ENCODE results near the gene FBN1. TPM values are rescaled to one million over a fixed set of nuclear protein-coding genes. Genes with fewer than 3 reads are reported as not detected.

FBN1 gene
- total and polyA plus RNA-seq, 12 donors = 5.6 to 84.6 (median 54.5) TPM

- TF ChIP-seq, protein P1, sequence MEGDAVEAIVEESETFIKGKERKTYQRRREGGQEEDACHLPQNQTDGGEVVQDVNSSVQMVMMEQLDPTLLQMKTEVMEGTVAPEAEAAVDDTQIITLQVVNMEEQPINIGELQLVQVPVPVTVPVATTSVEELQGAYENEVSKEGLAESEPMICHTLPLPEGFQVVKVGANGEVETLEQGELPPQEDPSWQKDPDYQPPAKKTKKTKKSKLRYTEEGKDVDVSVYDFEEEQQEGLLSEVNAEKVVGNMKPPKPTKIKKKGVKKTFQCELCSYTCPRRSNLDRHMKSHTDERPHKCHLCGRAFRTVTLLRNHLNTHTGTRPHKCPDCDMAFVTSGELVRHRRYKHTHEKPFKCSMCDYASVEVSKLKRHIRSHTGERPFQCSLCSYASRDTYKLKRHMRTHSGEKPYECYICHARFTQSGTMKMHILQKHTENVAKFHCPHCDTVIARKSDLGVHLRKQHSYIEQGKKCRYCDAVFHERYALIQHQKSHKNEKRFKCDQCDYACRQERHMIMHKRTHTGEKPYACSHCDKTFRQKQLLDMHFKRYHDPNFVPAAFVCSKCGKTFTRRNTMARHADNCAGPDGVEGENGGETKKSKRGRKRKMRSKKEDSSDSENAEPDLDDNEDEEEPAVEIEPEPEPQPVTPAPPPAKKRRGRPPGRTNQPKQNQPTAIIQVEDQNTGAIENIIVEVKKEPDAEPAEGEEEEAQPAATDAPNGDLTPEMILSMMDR (IDR thresholded peaks at IDR 0.05) = no peak
- no peak for TF ChIP-seq POLR2A (IDR thresholded peaks at IDR 0.05)
- Histone ChIP-seq H3K36me3 (replicated peaks in 1 of 2) (peaks cover 0 to 3% of the 10 kb centered on the region in 2 donors), H3K9me3 (replicated peaks in 1 of 3) (no peaks in the 10 kb centered on the region), H3K27me3 (no peaks in the 10 kb centered on the region), H3K4me3 (no peak overlapping the region), H3K4me1 (replicated peaks in 1 of 2) (no peaks in the 10 kb centered on the region), H3K27ac (no peak overlapping the region)
- DNase-seq = no peak
- intact Hi-C loops (cut with DNase I) = no loop called here
- WGBS, 4 donors = 94 to 100% (median 99%) methylated on average over 2 of the region's 2 CpGs
These were observed 165.8 kb downstream of the FBN1 start for GRCh38 chr15:48479751-48480150.

DNA sequence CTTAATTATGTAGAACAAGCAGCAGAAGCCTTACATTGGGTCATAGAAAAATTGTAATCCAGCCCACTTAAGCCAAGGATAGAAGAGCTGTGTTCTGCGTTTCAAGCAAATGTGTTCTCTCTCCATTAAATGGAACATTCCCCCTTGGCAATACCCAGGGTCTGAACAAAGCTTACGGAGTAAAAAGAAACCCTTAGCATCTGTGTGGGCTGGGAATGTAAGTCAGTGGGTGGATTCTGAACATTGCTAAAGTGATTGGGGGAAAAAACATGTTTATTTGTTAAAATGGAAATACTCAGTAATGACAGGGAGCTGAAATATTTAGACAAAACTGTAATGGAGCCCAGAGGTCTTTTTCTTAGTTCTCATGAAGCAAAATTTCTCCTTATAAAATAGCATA lies 166.9 kb downstream of the FBN1 start:
- intact Hi-C loops (cut with DNase I) = no loop called here

GRCh38 chr15:48477795-48478360 lies 167.6 kb downstream of the FBN1 start:
- intact Hi-C loops (cut with DNase I) = no loop called here
- H3K4me3 ChIP-seq = no peak overlapping the region
- H3K27ac ChIP-seq = peak overlapping the region in 1 of 5 donors; percentile 22
- TF ChIP-seq POLR2A (IDR thresholded peaks at IDR 0.05) = no peak
- TF ChIP-seq, protein P1 (IDR thresholded peaks at IDR 0.05) = no peak
- 66 to 81% (median 76%) methylated on average over 4 to 6 of the region's 6 CpGs for WGBS, 4 donors
- no peak for DNase-seq
- H3K36me3 ChIP-seq (replicated peaks in 1 of 2) = peaks cover 0 to 12% of the 10 kb centered on the region in 2 donors
- no peaks in the 10 kb centered on the region for H3K4me1 ChIP-seq (replicated peaks in 1 of 2)
- H3K27me3 ChIP-seq = no peaks in the 10 kb centered on the region
- no peaks in the 10 kb centered on the region for H3K9me3 ChIP-seq (replicated peaks in 1 of 3)

More for the DNA sequence above, 166.9 kb downstream of the FBN1 start:
- DNase-seq = no peak
- Histone ChIP-seq H3K9me3 (replicated peaks in 1 of 3) (no peaks in the 10 kb centered on the region), H3K4me1 (replicated peaks in 1 of 2) (no peaks in the 10 kb centered on the region), H3K36me3 (replicated peaks in 1 of 2) (peaks cover 0 to 5% of the 10 kb centered on the region in 2 donors), H3K27ac (peak overlapping the region in 1 of 5 donors; percentile 22), H3K4me3 (no peak overlapping the region), H3K27me3 (no peaks in the 10 kb centered on the region)
- no peak for TF ChIP-seq POLR2A (IDR thresholded peaks at IDR 0.05)
- TF ChIP-seq, protein P1 (IDR thresholded peaks at IDR 0.05) = no peak
- 81 to 89% (median 85%) methylated on average over 2 of the region's 2 CpGs for WGBS, 4 donors

GRCh38 chr15:48475600-48476395 lies 169.7 kb downstream of the FBN1 start:
- Histone ChIP-seq H3K36me3 (replicated peaks in 1 of 2) (peaks cover 0 to 15% of the 10 kb centered on the region in 2 donors), H3K4me3 (no peak overlapping the region), H3K27ac (no peak overlapping the region), H3K4me1 (replicated peaks in 1 of 2) (no peaks in the 10 kb centered on the region), H3K9me3 (replicated peaks in 1 of 3) (no peaks in the 10 kb centered on the region), H3K27me3 (no peaks in the 10 kb centered on the region)
- DNase-seq = no peak
- no peak for TF ChIP-seq POLR2A (IDR thresholded peaks at IDR 0.05)
- TF ChIP-seq, protein P1 (IDR thresholded peaks at IDR 0.05) = no peak
- 91 to 98% (median 96%) methylated on average over 2 of the region's 2 CpGs for WGBS, 4 donors
- intact Hi-C loops (cut with DNase I) = no loop called here

Measured in adrenal gland (tissue), 12 donors.